SU-DHL-6 (cell line): ENCODE data around the gene IFT20.

Source experiments
- H2AFZ ChIP-seq: fragments of 200-600 bp; sonication (generic); 2 replicates; pipeline ENCODE4 v1.6.1; 2014; ENCODE audit warnings: low read depth, mild to moderate bottlenecking, moderate library complexity, mixed read lengths, antibody characterized with exemption, low read length; ENCODE audit not compliant: severe bottlenecking
- H3F3A ChIP-seq: fragments of 200-600 bp; shearing (Covaris generic); 2 replicates; pipeline ENCODE4 v1.6.0; 2016; ENCODE audit warnings: antibody characterized with exemption, mild to moderate bottlenecking; ENCODE audit not compliant: insufficient read depth
- H3K27ac ChIP-seq: fragments of 200-600 bp; sonication (generic); 2 replicates; pipeline ENCODE4 v1.5.1; 2016; ENCODE audit warnings: low read depth, mild to moderate bottlenecking, low read length, moderate library complexity, mixed read lengths
- H3K27me3 ChIP-seq: fragments of 200-600 bp; sonication (generic), shearing (Covaris generic); 2 replicates; pipeline ENCODE4 v1.6.0; 2014; ENCODE audit warnings: mild to moderate bottlenecking, low read length
- H3K36me3 ChIP-seq: fragments of 200-600 bp; sonication (generic); 2 replicates; pipeline ENCODE4 v1.6.1; 2014; ENCODE audit warnings: mild to moderate bottlenecking, low read length, mixed read lengths
- H3K4me2 ChIP-seq: fragments of 300-600, 200-600 bp; shearing (Covaris generic), sonication (generic); 2 replicates; pipeline ENCODE4 v1.6.0; 2014; ENCODE audit warnings: low read length, low read depth, mild to moderate bottlenecking; ENCODE audit not compliant: poor library complexity, severe bottlenecking
- H3K4me3 ChIP-seq: fragments of 200-600 bp; sonication (generic); 2 replicates; pipeline ENCODE4 v1.5.1; 2014; ENCODE audit warnings: antibody characterized with exemption, low read length, mild to moderate bottlenecking, mixed read lengths; ENCODE audit not compliant: insufficient read depth, poor library complexity, severe bottlenecking
- H3K79me2 ChIP-seq: fragments of 200-600 bp; sonication (generic); 2 replicates; pipeline ENCODE4 v1.6.1; 2014; ENCODE audit warnings: mild to moderate bottlenecking, low read length, moderate library complexity; ENCODE audit not compliant: insufficient read depth
- H3K9ac ChIP-seq: fragments of 200-600 bp; sonication (generic); 2 replicates; pipeline ENCODE4 v1.7.0; 2014; ENCODE audit warnings: mild to moderate bottlenecking, low read length
- H3K9me2 ChIP-seq: fragments of 200-600 bp; sonication (generic); replicated peaks from 2 replicates; pipeline ENCODE4 v1.6.1; 2014; ENCODE audit warnings: low read length; ENCODE audit not compliant: insufficient read depth
- H3K9me3 ChIP-seq: fragments of 200-600 bp; sonication (generic); 2 replicates; pipeline ENCODE4 v1.6.1; 2014; ENCODE audit warnings: low read length, mixed read lengths; ENCODE audit not compliant: insufficient read depth
- H4K20me1 ChIP-seq: fragments of 200-600 bp; sonication (generic); 2 replicates; pipeline ENCODE4 v1.6.1; 2014; ENCODE audit warnings: low read depth, mild to moderate bottlenecking, antibody characterized with exemption, low read length, moderate library complexity, mixed read lengths
- CTCF ChIP-seq: fragments of 200-600 bp; sonication (generic); IDR thresholded peaks from one replicate; pipeline ENCODE4 v1.5.1; 2017; ENCODE audit warnings: antibody characterized with exemption, mild to moderate bottlenecking, low read length, moderate library complexity; ENCODE audit not compliant: insufficient read depth, poor library complexity, severe bottlenecking
- EZH2phosphoT487 ChIP-seq: fragments of 200-600 bp; sonication (generic), shearing (Covaris generic); conservative IDR thresholded peaks from 2 replicates; pipeline ENCODE4 v1.6.1; 2018; ENCODE audit warnings: mild to moderate bottlenecking, antibody characterized with exemption, low read length, moderate library complexity, mixed read lengths

Gene IFT20

GRCh38 chr17:28330671-28331070, 4.6 kb downstream of the IFT20 start:
- peaks cover 12% of the 10 kb centered on the region for H3K36me3 ChIP-seq
- no peaks in the 10 kb centered on the region for H3K9me2 ChIP-seq
- H3K79me2 ChIP-seq, result peaks cover 3% of the 10 kb centered on the region; the same call in 1 of the 2 replicates
- no peaks in the 10 kb centered on the region for H3F3A ChIP-seq
- H3K9ac ChIP-seq, result no peak overlapping the region
- H3K4me2 ChIP-seq, result no peak overlapping the region
- TF ChIP-seq CTCF (no peak), EZH2phosphoT487 (no peak)
- H3K27ac ChIP-seq, result no peak overlapping the region
- H3K4me3 ChIP-seq, result no peak overlapping the region
- 0 out of 2 replicates have a peak, but pooled peaks cover 3% of the 10 kb centered on the region for H4K20me1 ChIP-seq
- H3K9me3 ChIP-seq, result no peaks in the 10 kb centered on the region
- no peaks in the 10 kb centered on the region for H3K27me3 ChIP-seq
- H2AFZ ChIP-seq, result no peak overlapping the region

GRCh38 chr17:28328325-28328724, 6.9 kb downstream of the IFT20 start:
- Histone ChIP-seq H3K4me3 (no peak overlapping the region), H2AFZ (no peak overlapping the region), H3F3A (no peaks in the 10 kb centered on the region), H3K4me2 (no peak overlapping the region), H3K79me2 (peaks cover 26% of the 10 kb centered on the region), H3K27me3 (no peaks in the 10 kb centered on the region), H3K9me3 (no peaks in the 10 kb centered on the region), H3K9me2 (no peaks in the 10 kb centered on the region), H3K9ac (no peak overlapping the region), H3K27ac (no peak overlapping the region), H3K36me3 (peaks cover 12% of the 10 kb centered on the region), H4K20me1 (0 out of 2 replicates have a peak, but pooled peaks cover 7% of the 10 kb centered on the region)
- TF ChIP-seq CTCF (no peak), EZH2phosphoT487 (no peak)

GRCh38 chr17:28327709-28328108, 7.6 kb downstream of the IFT20 start:
- no peaks in the 10 kb centered on the region for H3K9me3 ChIP-seq
- no peaks in the 10 kb centered on the region for H3K27me3 ChIP-seq
- peaks cover 32% of the 10 kb centered on the region for H3K79me2 ChIP-seq
- H3K9me2 ChIP-seq, result no peaks in the 10 kb centered on the region
- H3K27ac ChIP-seq, result no peak overlapping the region
- no peak overlapping the region for H2AFZ ChIP-seq
- peaks cover 12% of the 10 kb centered on the region for H3K36me3 ChIP-seq
- H3K4me2 ChIP-seq, result no peak overlapping the region
- H3K9ac ChIP-seq, result no peak overlapping the region
- H3F3A ChIP-seq, result no peaks in the 10 kb centered on the region
- no peak for TF ChIP-seq EZH2phosphoT487
- no peak for TF ChIP-seq CTCF
- no peak overlapping the region for H3K4me3 ChIP-seq
- H4K20me1 ChIP-seq, result peaks cover 10% of the 10 kb centered on the region; the same call in 1 of the 2 replicates
